ENCODE results near the gene ZNF488.

The ZNF488 gene

GRCh38 chr10:47362199-47362598, 21.9 kb downstream of the ZNF488 start:
- in situ Hi-C loops (cut with HindIII; ENCODE audit: low sequenced_read_pairs) = no loop called here
- H3K4me3 ChIP-seq (ENCODE audit: low read depth, low read length) = no peak overlapping the region
- DNase-seq (ENCODE audit: low read depth) = no peak
- TF ChIP-seq CTCF (IDR thresholded peaks at IDR 0.05; ENCODE audit: low read depth, low read length, missing control alignments) = no peak

- in situ Hi-C loops (cut with HindIII; ENCODE audit: low sequenced_read_pairs) = no loop called here
- H3K4me3 ChIP-seq (ENCODE audit: low read depth, low read length) = no peak overlapping the region
- DNase-seq (ENCODE audit: low read depth) = no peak
- TF ChIP-seq CTCF (IDR thresholded peaks at IDR 0.05; ENCODE audit: low read depth, low read length, missing control alignments) = peak; percentile 86
These were observed 22.8 kb downstream of the ZNF488 start for GRCh38 chr10:47361293-47361692.

GRCh38 chr10:47360419-47361040, 23.6 kb downstream of the ZNF488 start:
- in situ Hi-C loops (cut with HindIII; ENCODE audit: low sequenced_read_pairs) = no loop called here
- H3K4me3 ChIP-seq (ENCODE audit: low read depth, low read length) = no peak overlapping the region
- TF ChIP-seq CTCF (IDR thresholded peaks at IDR 0.05; ENCODE audit: low read depth, low read length, missing control alignments) = no peak
- no peak for DNase-seq (ENCODE audit: low read depth)

GRCh38 chr10:47359626-47360418, 24.3 kb downstream of the ZNF488 start:
- H3K4me3 ChIP-seq (ENCODE audit: low read depth, low read length) = no peak overlapping the region
- DNase-seq (ENCODE audit: low read depth) = no peak
- TF ChIP-seq CTCF (IDR thresholded peaks at IDR 0.05; ENCODE audit: low read depth, low read length, missing control alignments) = no peak
- in situ Hi-C loops (cut with HindIII; ENCODE audit: low sequenced_read_pairs) = no loop called here

GRCh38 chr10:47359101-47359500, 25.0 kb downstream of the ZNF488 start:
- no peak for DNase-seq (ENCODE audit: low read depth)
- TF ChIP-seq CTCF (IDR thresholded peaks at IDR 0.05; ENCODE audit: low read depth, low read length, missing control alignments) = no peak
- H3K4me3 ChIP-seq (ENCODE audit: low read depth, low read length) = no peak overlapping the region
- in situ Hi-C loops (cut with HindIII; ENCODE audit: low sequenced_read_pairs) = no loop called here

- DNase-seq (ENCODE audit: low read depth) = no peak
- in situ Hi-C loops (cut with HindIII; ENCODE audit: low sequenced_read_pairs) = no loop called here
- H3K4me3 ChIP-seq (ENCODE audit: low read depth, low read length) = no peak overlapping the region
- TF ChIP-seq CTCF (IDR thresholded peaks at IDR 0.05; ENCODE audit: low read depth, low read length, missing control alignments) = no peak
These were observed 25.6 kb downstream of the ZNF488 start for GRCh38 chr10:47358457-47358856.
